ENCODE data around the gene CDK7. TPM values are rescaled to one million over a fixed set of nuclear protein-coding genes. Genes with fewer than 3 reads are reported as not detected.

CDK7 gene
- polyA plus RNA-seq, 1 of the 3 experiments (the other 2 are of a cell fraction), result 44.2 TPM

- Histone ChIP-seq H3K27ac (ENCODE audit: low read depth in 2 of 2, low read length in 1 of 2) (no peak overlapping the region), H2AFZ (ENCODE audit: low read depth) (no peak overlapping the region), H3K9me2 (no peaks in the 10 kb centered on the region), H4K20me1 (ENCODE audit: insufficient read depth) (peaks cover 24% of the 10 kb centered on the region), H3K4me3 (ENCODE audit: low read depth in 2 of 2, low read length in 1 of 2) (no peak overlapping the region), H3F3A (replicated peaks; ENCODE audit: insufficient read depth) (peaks cover 16% of the 10 kb centered on the region), H3K4me1 (ENCODE audit: control insufficient read depth in 1 of 2, insufficient read depth in 2 of 2, low read depth in 1 of 2, low read length in 1 of 2) (no peaks in the 10 kb centered on the region), H3K79me2 (ENCODE audit: insufficient read depth) (peaks cover 99% of the 10 kb centered on the region), H3K9ac (no peak overlapping the region), H3K9me3 (no peaks in the 10 kb centered on the region), H3K4me2 (no peak overlapping the region), H3K36me3 (replicated peaks in 1 of 2; ENCODE audit: control insufficient read depth in 1 of 2, insufficient read depth in 2 of 2, low read length in 1 of 2) (peaks cover 0 to 19% of the 10 kb centered on the region in 2 experiments), H3K27me3 (ENCODE audit: insufficient read depth) (no peaks in the 10 kb centered on the region)
- TF ChIP-seq JUND (IDR thresholded peaks at IDR 0.05) (no peak), USF1 (IDR thresholded peaks at IDR 0.05; ENCODE audit: borderline replicate concordance, low read depth) (no peak), EP300 (IDR thresholded peaks at IDR 0.05; ENCODE audit: borderline replicate concordance in 1 of 2, low read depth in 1 of 2, low read length in 1 of 2) (no peak), RXRA (IDR thresholded peaks at IDR 0.05; ENCODE audit: borderline replicate concordance, low read depth) (no peak), TCF12 (IDR thresholded peaks at IDR 0.05) (no peak), NRF1 (IDR thresholded peaks at IDR 0.05; ENCODE audit: low read depth, low read length) (no peak), TEAD4 (IDR thresholded peaks at IDR 0.05; ENCODE audit: borderline replicate concordance, insufficient read depth) (no peak), RCOR1 (IDR thresholded peaks at IDR 0.05; ENCODE audit: low read length) (no peak)
- DNase-seq, result no peak
- 97% methylated on average over 2 of the region's 2 CpGs for WGBS (ENCODE audit: low lambda C conversion rate)
- POLR2A ChIA-PET, result no interaction called here
- CTCF ChIA-PET, result no interaction called here
These were observed 13.3 kb downstream of the CDK7 start for GRCh38 chr5:69248019-69248418.

- no peak for TF ChIP-seq TEAD4 (IDR thresholded peaks at IDR 0.05; ENCODE audit: borderline replicate concordance, insufficient read depth)
- TF ChIP-seq CHD2 (IDR thresholded peaks at IDR 0.05; ENCODE audit: low read length, partially characterized antibody), result no peak
- TF ChIP-seq MAX (IDR thresholded peaks at IDR 0.05; ENCODE audit: low read depth), result no peak
- no peak for TF ChIP-seq SIN3A (IDR thresholded peaks at IDR 0.05; ENCODE audit: borderline replicate concordance, low read depth, low read length)
- no peak for TF ChIP-seq POLR2AphosphoS5 (IDR thresholded peaks at IDR 0.05; ENCODE audit: low read depth, low read length)
- no peak for TF ChIP-seq RFX5 (IDR thresholded peaks at IDR 0.05; ENCODE audit: low read length)
- no peak for TF ChIP-seq EP300 (IDR thresholded peaks at IDR 0.05; ENCODE audit: borderline replicate concordance in 1 of 2, low read depth in 1 of 2, low read length in 1 of 2)
- H3K4me1 ChIP-seq (ENCODE audit: control insufficient read depth in 1 of 2, insufficient read depth in 2 of 2, low read depth in 1 of 2, low read length in 1 of 2), result no peaks in the 10 kb centered on the region
- no peak overlapping the region for H3K4me3 ChIP-seq (ENCODE audit: low read depth in 2 of 2, low read length in 1 of 2)
- H3K79me2 ChIP-seq (ENCODE audit: insufficient read depth), result peaks cover 94% of the 10 kb centered on the region
- no peak overlapping the region for H2AFZ ChIP-seq (ENCODE audit: low read depth)
- ChIA-PET POLR2A (no interaction called here), CTCF (no interaction called here)
- no peak overlapping the region for H3K9ac ChIP-seq
- DNase-seq, result no peak
- no peak overlapping the region for H3K27ac ChIP-seq (ENCODE audit: low read depth in 2 of 2, low read length in 1 of 2)
- H4K20me1 ChIP-seq (ENCODE audit: insufficient read depth), result peaks cover 21% of the 10 kb centered on the region
- H3K27me3 ChIP-seq (ENCODE audit: insufficient read depth), result no peaks in the 10 kb centered on the region
- peaks cover 22% of the 10 kb centered on the region for H3F3A ChIP-seq (replicated peaks; ENCODE audit: insufficient read depth)
- H3K9me3 ChIP-seq, result no peaks in the 10 kb centered on the region
- WGBS (ENCODE audit: low lambda C conversion rate), result 100% methylated on average over 1 of the region's 2 CpGs
- peaks cover 4 to 27% of the 10 kb centered on the region in 2 experiments for H3K36me3 ChIP-seq (replicated peaks in 1 of 2; ENCODE audit: control insufficient read depth in 1 of 2, insufficient read depth in 2 of 2, low read length in 1 of 2)
- H3K9me2 ChIP-seq, result no peaks in the 10 kb centered on the region
- H3K4me2 ChIP-seq, result no peak overlapping the region
These were observed 15.9 kb downstream of the CDK7 start for GRCh38 chr5:69250593-69250992.

Data from SK-N-SH (cell line).